Right lobe of liver (tissue), 6 donors: ENCODE data around the gene ZNF546. TPM values are rescaled to one million over a fixed set of nuclear protein-coding genes. Genes with fewer than 3 reads are reported as not detected.

Experiments used
- ATAC-seq, 4 donors: fragments of 200-7000 bp; cut with Tn5 transposase; one replicate each; pipeline ENCODE4 v1.9.1; 2020; ENCODE audit warnings: mild to moderate bottlenecking in 4 of 4, moderate library complexity in 4 of 4
- DNase-seq, 3 donors: peaks; one replicate each; pipeline ENCODE4 v3.0.0-alpha.2; 2020
- H3K27ac ChIP-seq, 3 donors: fragments of 200-600 bp; one replicate each; pipeline ENCODE4 v1.8.0; 2022
- H3K27me3 ChIP-seq, 2 donors: fragments of 200-600 bp; one replicate each; pipeline ENCODE4 v1.8.0; 2022
- H3K36me3 ChIP-seq, 4 donors: fragments of 200-600 bp; sonication (generic) in 1 of 4; one replicate each; pipeline versions ENCODE4 v1.5.1 to v1.8.0; 2017 to 2022; ENCODE audit warnings: control low read depth in 1 of 4
- H3K4me1 ChIP-seq, 4 donors: fragments of 200-600 bp; sonication (generic) in 1 of 4; one replicate each; pipeline versions ENCODE4 v1.5.1 to v1.8.0; 2017 to 2022; ENCODE audit warnings: control low read depth in 1 of 4
- H3K4me3 ChIP-seq, 3 donors: fragments of 200-600 bp; one replicate each; pipeline ENCODE4 v1.8.0; 2022
- H3K9me3 ChIP-seq, 4 donors: fragments of 200-600 bp; sonication (generic) in 1 of 4; one replicate each; pipeline versions ENCODE4 v1.5.1 to v1.8.0; 2017 to 2022; ENCODE audit warnings: control low read depth in 1 of 4
- POLR2A ChIP-seq: fragments of 450-650 bp; IDR thresholded peaks from one replicate; pipeline ENCODE4 v1.6.1; 2017; ENCODE audit warnings: antibody characterized with exemption, mild to moderate bottlenecking
- WGBS: methylation state at CpG from one replicate; pipeline ENCODE4 v1.1.6; 2018; ENCODE audit warnings: low coverage, low lambda C conversion rate; ENCODE audit not compliant: insufficient coverage; ENCODE audit errors: missing lambda C conversion rate; 5-methylcytosine and 5-hydroxymethylcytosine counted together
- intact Hi-C, 2 donors: fragments of 100-400 bp; cut with DNase I; formaldehyde crosslinking; loops; one replicate each; pipeline versions ENCODE4 v1.11.2 to v1.14.1; 2022
- total RNA-seq, 6 experiments: library from RNA; depleted of rRNA in 2 of 6; stranded (reverse); fragments of >200 nt in 2 of 6; fragmentation: NEBNext Ultra II Directional in 3 of 6; extraction: Animal tissue kit (Norgen Biotek cat#: 25700) in 3 of 6; gene quantifications; one replicate each; pipeline versions ENCODE4 v1.1.0 to v1.2.4, GENCODE V29; 2016 to 2023
- TF ChIP-seq, protein P1 (sequence below), 4 donors: fragments of 200-600 bp in 3 of 4; fragments of 450-650 bp in 1 of 4; IDR thresholded peaks; one replicate each; pipeline versions ENCODE4 v1.5.1 to v1.8.0; 2016 to 2022; ENCODE audit warnings: antibody characterized with exemption in 4 of 4, mild to moderate bottlenecking in 2 of 4
- donor health status: DM: no; HTN: yes; CAD: no.
- donor health status: DM: no; HTN: no; CAD: no.
- donor health status: DM: no; HTN: no; CAD: no.
- donor health status: DM: no; HTN: yes; CAD: no.
- donor health status: DM: no; HTN: yes; CAD: no.

The ZNF546 gene
- total RNA-seq, 6 experiments from 2014 or later = 1.5 to 5.4 (median 3.5) TPM

DNA sequence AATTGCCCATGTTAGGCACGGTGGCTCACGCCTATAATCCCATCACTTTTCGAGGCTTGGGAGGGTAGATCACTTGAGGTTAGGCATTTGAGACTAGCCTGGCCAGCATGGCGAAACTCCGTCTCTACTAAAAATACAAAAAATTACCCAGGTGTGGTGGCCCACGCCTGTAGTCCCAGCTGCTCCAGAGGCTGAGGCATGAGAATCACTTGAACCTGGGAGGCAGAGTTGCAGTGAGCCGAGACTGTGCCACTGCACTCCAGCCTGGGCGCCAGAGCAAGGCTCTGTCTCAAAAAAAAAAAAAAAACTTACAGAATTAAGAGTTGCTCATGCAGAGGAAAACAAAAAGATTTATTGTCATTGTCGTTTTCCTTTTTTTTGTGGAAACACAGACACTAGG, 29.3 kb upstream of the ZNF546 start:
- peaks cover 0 to 17% (median 4%) of the 10 kb centered on the region in 4 donors for H3K4me1 ChIP-seq
- DNase-seq = no peak
- TF ChIP-seq, protein P1, sequence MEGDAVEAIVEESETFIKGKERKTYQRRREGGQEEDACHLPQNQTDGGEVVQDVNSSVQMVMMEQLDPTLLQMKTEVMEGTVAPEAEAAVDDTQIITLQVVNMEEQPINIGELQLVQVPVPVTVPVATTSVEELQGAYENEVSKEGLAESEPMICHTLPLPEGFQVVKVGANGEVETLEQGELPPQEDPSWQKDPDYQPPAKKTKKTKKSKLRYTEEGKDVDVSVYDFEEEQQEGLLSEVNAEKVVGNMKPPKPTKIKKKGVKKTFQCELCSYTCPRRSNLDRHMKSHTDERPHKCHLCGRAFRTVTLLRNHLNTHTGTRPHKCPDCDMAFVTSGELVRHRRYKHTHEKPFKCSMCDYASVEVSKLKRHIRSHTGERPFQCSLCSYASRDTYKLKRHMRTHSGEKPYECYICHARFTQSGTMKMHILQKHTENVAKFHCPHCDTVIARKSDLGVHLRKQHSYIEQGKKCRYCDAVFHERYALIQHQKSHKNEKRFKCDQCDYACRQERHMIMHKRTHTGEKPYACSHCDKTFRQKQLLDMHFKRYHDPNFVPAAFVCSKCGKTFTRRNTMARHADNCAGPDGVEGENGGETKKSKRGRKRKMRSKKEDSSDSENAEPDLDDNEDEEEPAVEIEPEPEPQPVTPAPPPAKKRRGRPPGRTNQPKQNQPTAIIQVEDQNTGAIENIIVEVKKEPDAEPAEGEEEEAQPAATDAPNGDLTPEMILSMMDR (IDR thresholded peaks at IDR 0.05) = no peak
- no peak for TF ChIP-seq POLR2A
- H3K9me3 ChIP-seq = no peaks in the 10 kb centered on the region
- no peak overlapping the region for H3K4me3 ChIP-seq
- no peaks in the 10 kb centered on the region for H3K27me3 ChIP-seq
- intact Hi-C loops = no loop called here
- WGBS = 87% methylated on average over 9 of the region's 9 CpGs
- peaks cover 0 to 6% (median 2%) of the 10 kb centered on the region in 4 donors for H3K36me3 ChIP-seq
- H3K27ac ChIP-seq = no peak overlapping the region
- ATAC-seq = no peak

DNA sequence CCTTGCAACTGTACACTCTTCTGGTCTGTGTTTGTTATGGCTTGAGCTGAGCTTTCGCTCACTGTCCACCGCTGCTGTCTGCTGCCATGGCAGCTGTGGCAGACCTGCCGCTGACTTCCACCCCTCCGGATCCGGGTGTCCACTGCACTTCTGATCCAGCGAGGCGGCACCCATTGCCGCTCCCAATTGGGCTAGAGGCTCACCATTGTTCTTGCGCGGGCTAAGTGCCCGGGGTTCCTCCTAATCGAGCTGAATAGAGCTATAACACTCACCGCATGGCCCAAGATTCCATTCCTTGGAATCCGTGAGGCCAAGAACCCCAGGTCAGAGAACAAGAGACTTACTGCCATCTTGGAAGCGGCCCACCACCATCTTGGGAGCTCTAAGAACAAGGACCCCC, 28.1 kb upstream of the ZNF546 start:
- Histone ChIP-seq H3K4me3 (no peak overlapping the region), H3K27ac (no peak overlapping the region), H3K4me1 (peaks cover 0 to 17% (median 4%) of the 10 kb centered on the region in 4 donors), H3K36me3 (peaks cover 0 to 16% (median 7%) of the 10 kb centered on the region in 4 donors), H3K9me3 (no peaks in the 10 kb centered on the region), H3K27me3 (no peaks in the 10 kb centered on the region)
- DNase-seq (no peak), ATAC-seq (no peak)
- TF ChIP-seq, protein P1 (IDR thresholded peaks at IDR 0.05) = no peak
- no peak for TF ChIP-seq POLR2A
- WGBS = 100% methylated on average over 7 of the region's 15 CpGs
- intact Hi-C loops = no loop called here

DNA sequence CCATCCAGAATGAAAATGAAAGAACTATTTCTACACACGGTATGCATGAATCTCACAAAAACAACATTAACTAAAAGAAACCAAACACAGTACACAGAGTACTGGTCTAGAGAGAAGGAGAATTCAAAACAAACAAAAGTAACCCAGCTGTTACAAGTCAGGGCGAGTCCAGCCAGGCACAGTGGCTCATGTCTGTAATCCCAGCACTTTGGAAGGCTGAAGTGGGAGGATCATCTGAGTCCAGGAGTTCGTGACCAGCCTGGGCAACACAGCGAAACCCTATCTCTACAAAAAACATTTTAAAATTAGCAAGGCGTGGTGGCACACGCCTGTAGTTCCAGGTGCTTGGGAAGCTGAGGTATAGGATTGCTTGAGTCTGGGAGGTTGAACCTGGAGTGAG, 27.6 kb upstream of the ZNF546 start:
- H3K4me3 ChIP-seq = no peak overlapping the region
- DNase-seq (no peak), ATAC-seq (no peak)
- 79% methylated on average over 5 of the region's 6 CpGs for WGBS
- intact Hi-C loops = no loop called here
- no peaks in the 10 kb centered on the region for H3K9me3 ChIP-seq
- peaks cover 0 to 21% (median 8%) of the 10 kb centered on the region in 4 donors for H3K36me3 ChIP-seq
- no peak for TF ChIP-seq POLR2A
- TF ChIP-seq, protein P1 (IDR thresholded peaks at IDR 0.05) = no peak
- no peaks in the 10 kb centered on the region for H3K27me3 ChIP-seq
- H3K4me1 ChIP-seq = peaks cover 0 to 17% (median 4%) of the 10 kb centered on the region in 4 donors
- peak overlapping the region in 1 of 3 donors; percentile 77 for H3K27ac ChIP-seq

DNA sequence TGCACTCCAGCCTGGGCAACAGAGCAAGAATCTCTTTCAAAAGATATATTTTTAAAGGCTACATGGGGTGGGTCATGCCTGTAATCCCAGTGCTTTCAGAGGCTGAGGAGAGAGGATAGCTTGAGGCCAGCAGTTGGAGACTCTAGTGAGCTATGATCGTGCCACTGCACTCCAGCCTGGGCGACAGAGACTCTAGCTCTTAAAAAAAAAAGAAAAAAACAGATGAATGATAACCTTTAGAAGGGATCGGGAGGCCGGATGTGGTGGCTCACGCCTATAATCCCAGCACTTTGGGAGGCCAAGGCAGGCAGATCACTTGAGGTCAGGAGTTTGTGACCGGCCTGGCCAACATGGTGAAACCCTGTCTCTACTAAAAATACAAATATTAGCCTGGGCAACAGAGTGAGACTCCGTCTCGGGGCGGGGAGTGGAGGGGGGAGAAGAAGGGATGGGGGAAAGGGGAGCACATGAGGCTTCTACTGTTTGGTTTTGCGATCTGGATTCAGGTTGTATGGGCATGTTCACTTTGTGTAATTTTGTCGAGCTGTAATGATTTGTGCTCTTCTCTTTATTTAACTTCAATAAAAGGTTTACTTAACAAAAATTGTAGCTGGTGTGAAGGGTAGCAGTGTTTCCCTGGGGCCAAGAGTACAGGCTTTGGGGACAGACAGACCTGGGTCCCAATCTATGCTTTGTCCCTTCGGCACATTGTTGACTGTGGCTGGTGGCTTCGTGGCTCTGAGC, 27.0 kb upstream of the ZNF546 start:
- intact Hi-C loops = no loop called here
- H3K27me3 ChIP-seq = no peaks in the 10 kb centered on the region
- TF ChIP-seq, protein P1 (IDR thresholded peaks at IDR 0.05) = no peak
- no peak for TF ChIP-seq POLR2A
- peak overlapping the region; percentile 61 to 74 (median 73) for H3K4me3 ChIP-seq
- peaks cover 0 to 17% (median 4%) of the 10 kb centered on the region in 4 donors for H3K4me1 ChIP-seq
- 43% methylated on average over 10 of the region's 13 CpGs for WGBS
- peak overlapping the region; percentile 77 to 86 (median 82) for H3K27ac ChIP-seq
- DNase-seq (no peak), ATAC-seq (no peak)
- H3K9me3 ChIP-seq = no peaks in the 10 kb centered on the region
- peaks cover 0 to 27% (median 12%) of the 10 kb centered on the region in 4 donors for H3K36me3 ChIP-seq
